NB4 (cell line): ENCODE data around the gene CAMKV.
"Not testable (repeated sequence)": the region's sequence is repeated elsewhere in the genome, so short reads cannot be mapped to it uniquely, and the experiment has no call there.

Experiments used
- CTCF ChIP-seq: IDR thresholded peaks from one replicate; pipeline ENCODE4 v1.5.1; 2012; ENCODE audit warnings: low read depth, low read length
- MAX ChIP-seq: IDR thresholded peaks from 2 replicates; pipeline ENCODE4 v1.6.1; 2011; ENCODE audit warnings: low read depth, low read length
- POLR2A ChIP-seq: IDR thresholded peaks from 2 replicates; pipeline ENCODE4 v1.6.1; 2011; ENCODE audit warnings: mild to moderate bottlenecking; ENCODE audit not compliant: insufficient read length; ENCODE audit errors: extremely low read depth

GRCh38 chr3:49917806-49918590 is 48.3 kb upstream of the CAMKV start:
- TF ChIP-seq CTCF, MAX, POLR2A: not testable (repeated sequence)
